ENCODE measurements around the gene KSR1.

KSR1 gene

GRCh38 chr17:27514595-27515413 lies 58.6 kb downstream of the KSR1 start:
- H3K4me3 ChIP-seq (ENCODE audit: low read depth, low read length), result no peak overlapping the region
- TF ChIP-seq, protein P1, sequence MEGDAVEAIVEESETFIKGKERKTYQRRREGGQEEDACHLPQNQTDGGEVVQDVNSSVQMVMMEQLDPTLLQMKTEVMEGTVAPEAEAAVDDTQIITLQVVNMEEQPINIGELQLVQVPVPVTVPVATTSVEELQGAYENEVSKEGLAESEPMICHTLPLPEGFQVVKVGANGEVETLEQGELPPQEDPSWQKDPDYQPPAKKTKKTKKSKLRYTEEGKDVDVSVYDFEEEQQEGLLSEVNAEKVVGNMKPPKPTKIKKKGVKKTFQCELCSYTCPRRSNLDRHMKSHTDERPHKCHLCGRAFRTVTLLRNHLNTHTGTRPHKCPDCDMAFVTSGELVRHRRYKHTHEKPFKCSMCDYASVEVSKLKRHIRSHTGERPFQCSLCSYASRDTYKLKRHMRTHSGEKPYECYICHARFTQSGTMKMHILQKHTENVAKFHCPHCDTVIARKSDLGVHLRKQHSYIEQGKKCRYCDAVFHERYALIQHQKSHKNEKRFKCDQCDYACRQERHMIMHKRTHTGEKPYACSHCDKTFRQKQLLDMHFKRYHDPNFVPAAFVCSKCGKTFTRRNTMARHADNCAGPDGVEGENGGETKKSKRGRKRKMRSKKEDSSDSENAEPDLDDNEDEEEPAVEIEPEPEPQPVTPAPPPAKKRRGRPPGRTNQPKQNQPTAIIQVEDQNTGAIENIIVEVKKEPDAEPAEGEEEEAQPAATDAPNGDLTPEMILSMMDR (IDR thresholded peaks at IDR 0.05; ENCODE audit: borderline replicate concordance, insufficient read depth, low read depth, low read length), result no peak

DNA sequence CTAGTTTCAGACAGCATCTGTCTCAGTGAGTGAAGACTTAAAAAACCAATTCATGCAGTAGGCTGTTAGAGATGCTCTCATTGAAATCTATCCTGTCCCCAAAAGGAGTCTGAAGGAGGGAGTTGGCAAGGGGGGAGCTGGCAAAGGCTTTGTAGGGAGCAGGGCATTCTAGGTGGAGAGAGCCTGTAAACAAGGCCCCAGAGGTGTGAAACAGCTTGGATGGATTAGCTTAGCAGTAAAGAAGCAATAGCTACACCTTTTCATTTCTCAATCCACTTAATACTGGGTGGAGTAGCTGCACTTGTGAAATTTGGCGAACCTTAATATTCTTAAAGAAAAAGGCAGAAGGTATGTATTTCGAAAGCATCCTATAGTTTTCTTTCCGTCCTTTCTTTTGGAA lies 61.8 kb downstream of the KSR1 start:
- H3K4me3 ChIP-seq (ENCODE audit: low read depth, low read length), result no peak overlapping the region
- TF ChIP-seq, protein P1 (IDR thresholded peaks at IDR 0.05; ENCODE audit: borderline replicate concordance, insufficient read depth, low read depth, low read length), result no peak

DNA sequence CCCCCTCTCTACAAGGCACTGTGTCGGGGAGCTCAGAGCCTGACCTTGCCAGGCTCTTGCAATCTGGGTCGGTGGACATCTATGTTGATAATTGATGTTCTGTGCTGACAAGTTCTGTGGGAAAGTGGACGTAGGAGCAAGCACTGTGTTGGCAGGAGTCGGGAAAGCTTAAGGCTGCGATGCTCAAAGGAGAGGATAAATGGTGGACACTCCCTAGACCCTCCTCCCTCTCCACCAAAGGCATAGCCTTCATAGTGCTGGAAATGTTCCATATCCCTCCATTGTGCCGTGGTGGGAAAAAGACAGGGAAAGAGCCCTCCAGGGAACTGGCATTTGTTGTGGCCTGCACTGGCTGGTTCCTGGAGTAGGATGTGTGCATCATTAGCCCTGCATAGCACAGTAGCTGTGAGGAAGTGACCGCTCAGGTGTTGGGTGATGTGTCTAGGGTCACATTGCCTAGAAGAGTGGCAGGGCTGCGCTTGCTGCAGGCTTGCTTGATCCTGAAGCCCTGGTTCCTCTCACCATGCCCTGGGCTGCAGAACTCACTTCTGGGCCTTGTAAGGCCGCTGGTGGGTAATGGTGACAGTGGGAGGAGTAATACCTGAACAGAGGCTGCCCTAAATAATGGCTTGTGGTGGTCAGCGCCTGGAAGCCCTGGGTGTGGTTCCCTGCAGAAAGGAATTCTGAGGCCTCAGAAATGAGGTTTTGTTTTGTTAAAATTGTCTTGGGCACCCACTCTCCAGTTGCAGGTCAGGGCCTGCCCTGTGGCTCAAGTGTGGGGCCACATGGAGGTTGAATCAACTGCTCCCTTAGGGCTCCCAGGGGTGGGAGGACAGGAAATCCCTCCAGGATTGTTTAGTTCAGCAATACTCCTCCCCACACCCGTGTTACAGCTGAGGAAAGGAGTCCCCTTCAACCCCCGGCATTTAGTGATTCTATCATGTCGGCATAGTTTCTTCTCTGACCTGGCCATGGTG lies 62.6 kb downstream of the KSR1 start:
- H3K4me3 ChIP-seq (ENCODE audit: low read depth, low read length), result no peak overlapping the region
- TF ChIP-seq, protein P1 (IDR thresholded peaks at IDR 0.05; ENCODE audit: borderline replicate concordance, insufficient read depth, low read depth, low read length), result no peak

DNA sequence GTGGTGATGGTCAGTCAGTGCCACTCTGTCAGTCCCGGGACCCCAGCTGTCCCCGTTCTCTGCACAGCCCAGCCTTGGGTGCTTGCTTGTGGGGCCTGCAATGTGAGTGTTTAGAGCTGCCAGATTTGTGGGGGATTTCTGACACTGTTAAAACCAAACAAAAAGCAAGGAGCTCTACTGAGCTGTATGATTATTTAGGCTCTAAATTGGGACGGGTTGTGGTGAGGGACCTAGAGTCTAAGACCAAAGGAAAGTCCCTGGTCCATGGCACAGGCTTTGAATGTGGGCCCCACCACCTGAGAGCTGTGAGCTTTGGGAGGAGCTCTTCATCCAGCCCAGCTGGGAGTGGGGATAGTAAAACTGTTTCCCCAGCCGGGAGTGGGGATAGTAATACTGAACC lies 63.3 kb downstream of the KSR1 start:
- TF ChIP-seq, protein P1 (IDR thresholded peaks at IDR 0.05; ENCODE audit: borderline replicate concordance, insufficient read depth, low read depth, low read length), result no peak
- no peak overlapping the region for H3K4me3 ChIP-seq (ENCODE audit: low read depth, low read length)

DNA sequence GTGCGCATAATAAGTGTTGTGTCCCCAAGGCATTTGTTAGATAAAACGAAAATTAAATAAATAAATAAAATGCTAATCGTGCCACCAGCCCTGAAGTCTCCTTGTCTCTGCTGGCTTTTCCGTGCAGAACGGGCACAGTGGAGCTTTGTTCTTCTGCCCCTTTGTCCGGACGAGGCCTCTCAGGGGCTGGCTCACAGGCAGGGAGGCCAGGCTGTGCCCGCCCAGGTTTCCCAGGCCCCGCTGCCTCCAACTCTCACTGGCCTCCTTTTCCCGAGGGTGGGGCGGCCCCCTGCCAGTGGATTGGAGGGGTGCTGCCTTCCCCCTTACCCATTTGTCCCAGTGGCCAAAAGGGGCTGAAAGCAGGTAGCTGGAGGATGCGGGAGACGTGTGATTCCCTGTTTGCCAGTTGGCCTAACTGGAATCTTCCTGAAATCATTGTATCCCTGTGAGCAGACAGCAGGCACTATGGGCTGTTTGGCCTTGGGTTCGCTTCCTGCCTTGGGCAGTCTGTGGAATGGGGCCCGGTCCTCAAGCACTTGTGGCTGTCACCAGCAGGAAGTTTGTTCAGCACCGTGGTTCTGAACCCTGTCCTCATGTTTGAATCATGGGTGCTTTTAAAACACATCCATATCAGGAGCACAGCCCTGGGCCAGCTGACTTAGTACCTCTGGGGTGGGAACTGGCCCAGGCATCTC lies 64.4 kb downstream of the KSR1 start:
- no peak overlapping the region for H3K4me3 ChIP-seq (ENCODE audit: low read depth, low read length)
- TF ChIP-seq, protein P1 (IDR thresholded peaks at IDR 0.05; ENCODE audit: borderline replicate concordance, insufficient read depth, low read depth, low read length), result no peak

GRCh38 chr17:27521281-27522027 lies 65.2 kb downstream of the KSR1 start:
- H3K4me3 ChIP-seq (ENCODE audit: low read depth, low read length), result no peak overlapping the region
- TF ChIP-seq, protein P1 (IDR thresholded peaks at IDR 0.05; ENCODE audit: borderline replicate concordance, insufficient read depth, low read depth, low read length), result no peak

All from GM12875 (cell line).